Inferior parietal cortex (tissue), 1 donor: ENCODE data around the gene NUCKS1.

Source experiments
- DNase-seq: peaks from one replicate; pipeline ENCODE4 v3.0.0-alpha.2; 2016; ENCODE audit errors: extremely low spot score

Gene NUCKS1

GRCh38 chr1:205669341-205670149 lies 80.4 kb downstream of the NUCKS1 start:
- DNase-seq, result no peak

- DNase-seq, result no peak
Measured at GRCh38 chr1:205668951-205669340, 81.0 kb downstream of the NUCKS1 start.

DNA sequence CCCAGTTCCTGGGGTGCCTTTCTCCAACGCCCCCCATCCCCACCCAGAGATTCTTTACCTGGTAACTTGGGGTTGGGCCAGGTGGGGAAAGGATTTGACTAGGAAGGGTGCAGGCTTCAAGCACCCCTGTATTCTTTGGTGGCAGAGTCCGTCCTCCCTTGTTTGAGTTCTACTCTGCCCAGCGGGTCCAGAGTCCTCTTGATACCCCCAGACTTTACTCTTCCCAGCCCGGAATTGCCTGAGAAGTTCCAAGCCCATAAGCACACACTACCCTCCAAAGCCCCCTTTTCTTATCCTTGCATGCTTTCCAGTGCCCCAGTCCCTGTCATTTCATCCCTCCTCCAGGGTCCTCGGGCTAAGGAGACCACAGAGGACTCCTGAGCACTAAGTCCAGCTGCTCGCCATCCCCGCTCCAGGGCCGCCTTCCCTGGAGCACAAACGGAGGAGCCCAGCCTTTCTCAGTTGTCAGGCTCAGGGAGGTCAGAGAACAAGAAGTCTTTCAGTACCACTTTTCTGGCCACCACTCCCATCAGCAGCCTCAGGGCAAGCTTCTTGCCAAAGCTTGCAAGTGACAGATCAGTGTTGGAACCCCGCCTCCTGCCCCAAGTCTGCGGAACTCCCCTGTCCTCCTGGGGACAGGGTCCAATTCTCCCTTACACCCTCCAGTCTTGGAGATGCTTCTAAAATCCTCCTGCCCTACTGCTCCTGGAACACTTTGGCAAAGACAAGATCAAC lies 81.9 kb downstream of the NUCKS1 start:
- no peak for DNase-seq

DNA sequence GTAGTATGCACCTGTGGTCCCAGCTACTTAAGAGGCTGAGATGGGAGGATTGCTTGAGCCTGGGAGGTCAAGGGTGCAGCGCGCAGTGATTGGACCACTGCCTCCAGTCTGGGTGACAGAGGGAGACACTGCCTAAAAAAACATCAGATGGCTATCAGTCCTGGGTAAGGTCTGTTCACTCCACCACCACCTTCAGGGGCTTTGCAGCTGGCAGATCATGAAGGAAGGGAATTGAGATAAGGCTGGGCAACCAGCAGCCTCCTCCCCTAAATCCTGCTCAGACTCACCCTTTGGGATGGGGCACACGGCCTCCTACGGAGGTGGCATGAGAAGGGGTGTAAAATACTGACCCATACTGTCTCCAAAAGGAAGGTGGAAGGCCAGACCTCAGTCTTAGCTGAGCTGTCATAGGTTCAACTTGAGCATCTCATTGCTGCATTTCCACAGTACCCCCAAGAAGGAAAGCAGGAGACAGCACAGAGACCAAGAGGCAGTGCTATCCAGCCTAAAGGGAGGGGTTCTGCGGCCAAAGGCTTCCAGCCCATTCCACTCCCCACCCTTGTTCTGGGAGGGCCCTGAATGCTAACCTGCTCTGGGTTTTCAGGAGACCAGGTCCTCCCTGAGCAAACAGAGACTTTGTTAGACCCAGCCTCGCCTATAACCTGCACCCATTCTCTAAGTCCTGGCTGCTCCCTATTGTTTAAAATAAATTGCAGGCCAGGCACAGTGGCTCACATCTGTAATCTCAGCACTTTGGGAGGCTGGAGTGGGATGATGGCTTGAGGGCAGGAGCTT lies 83.4 kb downstream of the NUCKS1 start:
- no peak for DNase-seq

- no peak for DNase-seq
Measured at GRCh38 chr1:205665201-205666045, 84.6 kb downstream of the NUCKS1 start.

DNA sequence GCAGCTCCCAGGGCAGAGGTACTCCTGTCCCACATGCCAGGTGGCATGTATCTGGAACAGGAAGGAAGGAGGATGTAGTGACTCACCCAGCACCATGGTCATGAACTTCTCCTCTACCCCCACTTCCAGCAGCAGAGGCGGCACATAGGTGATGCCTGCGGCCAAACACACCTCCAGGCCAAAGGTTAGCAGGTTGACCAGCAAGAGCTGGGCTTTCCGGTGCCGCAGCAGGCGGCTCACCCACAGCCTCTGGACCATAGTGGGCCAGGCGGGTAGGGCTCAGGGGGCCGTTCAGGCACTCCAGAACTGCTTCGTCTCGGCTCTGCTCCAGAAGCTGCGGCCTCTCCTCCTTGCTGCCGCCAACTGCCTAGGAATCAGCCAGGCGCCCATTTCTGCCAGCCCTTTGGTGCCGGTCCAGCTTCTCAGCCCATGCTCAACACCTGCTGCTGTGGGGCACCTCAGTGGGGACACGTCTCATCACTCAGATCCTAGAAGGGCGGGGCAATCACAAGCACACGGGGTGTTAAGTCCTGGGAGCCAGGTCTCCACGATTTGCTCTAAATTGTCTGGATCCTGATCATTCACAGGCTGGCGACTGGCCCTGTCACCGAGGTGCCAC lies 85.5 kb downstream of the NUCKS1 start:
- no peak for DNase-seq

- DNase-seq, result no peak
Measured at GRCh38 chr1:205663286-205663936, 86.6 kb downstream of the NUCKS1 start.
